ENCODE data around the gene CFAP73.

CFAP73 gene

GRCh38 chr12:113145720-113146551, 3.6 kb upstream of the CFAP73 start:
- CTCF ChIA-PET = interaction anchor here (0.9 kb wide), 1 partner anchor 8 kb away, joined by 4 read pairs; no protein-coding TSS in a partner anchor
- no peak for DNase-seq (ENCODE audit: low read depth, low spot score)
- POLR2A ChIA-PET = no interaction called here
- H3K4me3 ChIP-seq (ENCODE audit: low read depth, low read length) = no peak overlapping the region
- no peak for TF ChIP-seq CTCF (IDR thresholded peaks at IDR 0.05; ENCODE audit: insufficient read depth, low read length, missing control alignments)

DNA sequence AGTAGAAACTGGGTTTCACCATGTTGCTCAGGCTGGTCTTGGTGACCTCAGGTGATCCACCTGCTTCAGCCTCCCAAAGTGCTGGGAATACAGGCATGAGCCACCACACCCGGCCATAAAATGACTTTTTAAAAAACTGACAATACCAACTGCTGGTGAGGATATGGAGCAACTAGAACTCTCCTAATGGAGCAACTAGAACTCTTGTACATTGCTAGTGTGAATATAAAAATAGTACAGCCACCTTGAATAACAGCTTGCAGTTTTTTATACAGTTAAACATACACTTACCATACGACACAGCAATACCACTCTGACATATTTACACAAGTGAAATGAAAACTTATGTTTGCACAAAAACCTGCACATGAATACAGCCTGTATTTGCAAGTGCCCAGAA, 2.5 kb upstream of the CFAP73 start:
- CTCF ChIA-PET = interaction anchor here (1.1 kb wide), 1 partner anchor 99 kb away, joined by 3 read pairs; no protein-coding TSS in a partner anchor

GRCh38 chr12:113151655-113152054, 2.1 kb downstream of the CFAP73 start:
- H3K4me3 ChIP-seq (ENCODE audit: low read depth, low read length) = no peak overlapping the region
- no peak for DNase-seq (ENCODE audit: low read depth, low spot score)
- ChIA-PET CTCF (interaction anchor here (1.0 to 7.8 kb wide), 4 partner anchors 13 to 159 kb away, joined by 4 to 86 read pairs (median 24); no protein-coding TSS in a partner anchor), POLR2A (no interaction called here)
- no peak for TF ChIP-seq CTCF (IDR thresholded peaks at IDR 0.05; ENCODE audit: insufficient read depth, low read length, missing control alignments)

More for the DNA sequence above, 2.5 kb upstream of the CFAP73 start:
- no peak for TF ChIP-seq CTCF (IDR thresholded peaks at IDR 0.05; ENCODE audit: insufficient read depth, low read length, missing control alignments)
- H3K4me3 ChIP-seq (ENCODE audit: low read depth, low read length) = no peak overlapping the region
- no peak for DNase-seq (ENCODE audit: low read depth, low spot score)
- POLR2A ChIA-PET = no interaction called here

- no peak overlapping the region; the same call in 1 of the 2 replicates for H3K4me3 ChIP-seq (ENCODE audit: low read depth, low read length)
- TF ChIP-seq CTCF (IDR thresholded peaks at IDR 0.05; ENCODE audit: insufficient read depth, low read length, missing control alignments) = no peak
- ChIA-PET CTCF (interaction anchor here (0.5 to 7.8 kb wide), 12 partner anchors 10 to 162 kb away, joined by 3 to 86 read pairs (median 5); partner anchors contain the start of gene RASAL1), POLR2A (interaction anchor here (1.0 kb wide), 1 partner anchor 25 kb away, joined by 3 read pairs; no protein-coding TSS in a partner anchor)
- no peak for DNase-seq (ENCODE audit: low read depth, low spot score)
Measured at GRCh38 chr12:113152196-113152834, 2.8 kb downstream of the CFAP73 start.

DNA sequence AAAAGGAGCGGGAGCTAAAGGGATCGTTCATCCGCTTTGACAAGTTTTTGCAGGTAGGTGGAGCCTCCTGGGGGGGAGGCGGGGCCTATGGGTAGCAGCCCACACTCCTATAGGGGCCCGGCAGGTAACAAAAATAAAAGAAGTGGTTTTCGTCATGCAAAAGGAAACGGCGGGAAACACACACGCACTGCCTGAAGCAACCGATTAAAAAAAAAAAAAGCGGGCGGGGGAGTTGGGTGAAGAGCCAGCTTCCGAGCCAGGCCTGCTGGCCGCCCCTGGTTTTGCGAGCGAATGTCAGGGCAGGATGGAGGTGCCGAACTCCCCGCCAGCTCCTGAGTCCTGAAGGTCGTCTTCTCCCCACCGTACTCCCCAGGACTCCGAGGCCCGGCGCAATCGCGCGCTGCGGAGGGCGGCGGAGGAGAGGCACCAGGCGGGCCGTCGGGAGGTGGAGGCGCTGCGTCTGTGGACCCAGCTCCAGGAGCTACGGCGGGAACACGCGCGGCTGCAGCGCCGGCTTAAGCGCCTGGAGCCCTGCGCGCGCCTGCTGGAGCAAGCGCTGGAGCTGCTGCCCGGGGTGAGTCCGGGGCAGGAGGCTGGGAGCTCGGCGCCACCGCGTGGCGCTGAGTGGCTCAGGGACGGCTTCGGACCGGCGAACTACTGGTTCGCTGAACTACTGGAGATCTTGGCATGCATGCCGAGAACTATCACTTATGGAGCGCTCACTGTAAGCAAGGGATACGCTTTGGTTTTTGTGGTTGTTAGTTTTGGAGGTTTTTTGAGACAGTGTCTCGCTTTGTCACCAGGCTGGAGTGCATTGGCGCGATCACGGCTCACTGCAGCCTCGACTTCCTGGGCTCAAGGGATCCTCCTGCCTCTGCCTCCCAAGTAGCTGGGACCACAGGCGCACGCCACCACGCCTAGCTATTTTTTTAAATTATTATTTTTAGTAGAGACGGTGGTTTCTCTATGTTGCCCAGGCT, 3.6 kb downstream of the CFAP73 start:
- CTCF ChIA-PET = interaction anchor here (0.5 to 7.8 kb wide), 14 partner anchors 8 to 162 kb away, joined by 3 to 86 read pairs (median 5); partner anchors contain the start of gene RASAL1
- DNase-seq (ENCODE audit: low read depth, low spot score) = no peak
- POLR2A ChIA-PET = interaction anchor here (1.0 kb wide), 1 partner anchor 26 kb away, joined by 3 read pairs; no protein-coding TSS in a partner anchor
- peak overlapping the region; percentile 42 for H3K4me3 ChIP-seq (ENCODE audit: low read depth, low read length)
- peak; percentile 61 for TF ChIP-seq CTCF (IDR thresholded peaks at IDR 0.05; ENCODE audit: insufficient read depth, low read length, missing control alignments)

All from AG04449 (cell line).